Measurements from ENCODE around the gene CCDC60. TPM values are rescaled to one million over a fixed set of nuclear protein-coding genes. Genes with fewer than 3 reads are reported as not detected.

The CCDC60 gene
- total and polyA plus RNA-seq, 2 of the 13 experiments (the other 11 are each of a cell fraction or from before 2014, with no cell fraction given) = not detected

- FAIRE-seq = no peak
- intact Hi-C loops (cut with micrococcal nuclease; ENCODE audit: unreplicated experiment) = no loop called here
Measured at GRCh38 chr12:119314290-119314689, 20.2 kb upstream of the CCDC60 start.

GRCh38 chr12:119319638-119320037 lies 14.9 kb upstream of the CCDC60 start:
- intact Hi-C loops (cut with micrococcal nuclease; ENCODE audit: unreplicated experiment) (no loop called here), in situ Hi-C loops (cut with HindIII; ENCODE audit: extremely low pct_ligation_motif_present, low pct_unique_long_range_greater_than_20kb) (no loop called here)
- no peak overlapping the region for H3K4me2 ChIP-seq (ENCODE audit: low read depth, low read length)
- H3K9me3 ChIP-seq (ENCODE audit: low read length) = no peaks in the 10 kb centered on the region
- H2AFZ ChIP-seq (ENCODE audit: low read length) = no peak overlapping the region
- no peaks in the 10 kb centered on the region for H4K20me1 ChIP-seq (ENCODE audit: insufficient read depth, low read length)
- H3K9ac ChIP-seq (ENCODE audit: insufficient read depth, low read depth, low read length) = no peak overlapping the region
- ChIA-PET CTCF (ENCODE audit: low intra/inter-chr PET ratio, low total read pairs) (no interaction called here), POLR2A (no interaction called here)
- no peak for FAIRE-seq
- H3K36me3 ChIP-seq (replicated peaks in 1 of 2; ENCODE audit: control insufficient read depth in 1 of 2, insufficient read depth in 2 of 2, low read length in 2 of 2) = no peaks in the 10 kb centered on the region
- H3K4me3 ChIP-seq (replicated peaks in 1 of 3; ENCODE audit: insufficient read depth in 1 of 3, low read depth in 2 of 3, low read length in 3 of 3) = no peak overlapping the region
- no TSS peak for BruUV-seq (replicated peaks)
- no peak for ATAC-seq
- H3K4me1 ChIP-seq (ENCODE audit: insufficient read depth, low read length) = no peaks in the 10 kb centered on the region
- no peaks in the 10 kb centered on the region for H3K79me2 ChIP-seq (ENCODE audit: insufficient read depth, low read length)
- no peak for DNase-seq (ENCODE audit: low spot score)
- TF ChIP-seq KLF15 (CRISPR knock-in tag; IDR thresholded peaks at IDR 0.05; ENCODE audit: borderline replicate concordance) (no peak), IKZF4 (CRISPR knock-in tag; IDR thresholded peaks at IDR 0.05; ENCODE audit: borderline replicate concordance, low read depth, not compliant biosample characterization) (no peak), ZNF44 (CRISPR knock-in tag; IDR thresholded peaks at IDR 0.05) (no peak)
- H3K27me3 ChIP-seq (ENCODE audit: control insufficient read depth in 1 of 2, insufficient read depth in 2 of 2, low read length in 2 of 2) = no peaks in the 10 kb centered on the region; a peak in 1 of 5 replicates
- H3K27ac ChIP-seq (ENCODE audit: extremely low read length, insufficient read depth, low read length) = no peak overlapping the region
- 42% methylated on average over 2 of the region's 2 CpGs for WGBS (ENCODE audit: low lambda C conversion rate)

More at GRCh38 chr12:119314290-119314689, 20.2 kb upstream of the CCDC60 start:
- 62% methylated on average over 5 of the region's 5 CpGs for WGBS (ENCODE audit: low lambda C conversion rate)
- BruUV-seq (replicated peaks) = no TSS peak
- H3K9ac ChIP-seq (ENCODE audit: insufficient read depth, low read depth, low read length) = no peak overlapping the region
- in situ Hi-C loops (cut with HindIII; ENCODE audit: extremely low pct_ligation_motif_present, low pct_unique_long_range_greater_than_20kb) = no loop called here
- DNase-seq (ENCODE audit: low spot score) (no peak), ATAC-seq (no peak)
- POLR2A ChIA-PET = no interaction called here
- no peaks in the 10 kb centered on the region for H3K9me3 ChIP-seq (ENCODE audit: low read length)
- TF ChIP-seq KLF13 (CRISPR knock-in tag; IDR thresholded peaks at IDR 0.05) (no peak), SNAPC2 (CRISPR knock-in tag; IDR thresholded peaks at IDR 0.05) (no peak), ZNF501 (CRISPR knock-in tag; IDR thresholded peaks at IDR 0.05) (no peak), ZNF138 (CRISPR knock-in tag; IDR thresholded peaks at IDR 0.05; ENCODE audit: low read depth) (no peak), TARDBP (CRISPR knock-in tag; IDR thresholded peaks at IDR 0.05) (no peak), SMAD1 (CRISPR knock-in tag; IDR thresholded peaks at IDR 0.05; ENCODE audit: borderline replicate concordance, low read depth) (no peak), RBM22 (optimal IDR thresholded peaks at IDR 0.05; ENCODE audit: low read length) (no peak), CBFB (CRISPR knock-in tag; IDR thresholded peaks at IDR 0.05) (no peak), CERS6 (CRISPR knock-in tag; IDR thresholded peaks at IDR 0.05) (no peak), DDIT3 (CRISPR knock-in tag; IDR thresholded peaks at IDR 0.05) (no peak), ZNF331 (CRISPR knock-in tag; IDR thresholded peaks at IDR 0.05) (no peak)
- H3K27ac ChIP-seq (ENCODE audit: extremely low read length, insufficient read depth, low read length) = no peak overlapping the region
- H3K79me2 ChIP-seq (ENCODE audit: insufficient read depth, low read length) = no peaks in the 10 kb centered on the region
- no peaks in the 10 kb centered on the region for H3K36me3 ChIP-seq (replicated peaks in 1 of 2; ENCODE audit: control insufficient read depth in 1 of 2, insufficient read depth in 2 of 2, low read length in 2 of 2)
- no peak overlapping the region for H2AFZ ChIP-seq (ENCODE audit: low read length)
- H4K20me1 ChIP-seq (ENCODE audit: insufficient read depth, low read length) = no peaks in the 10 kb centered on the region
- H3K27me3 ChIP-seq (ENCODE audit: control insufficient read depth in 1 of 2, insufficient read depth in 2 of 2, low read length in 2 of 2) = no peaks in the 10 kb centered on the region
- H3K4me3 ChIP-seq (replicated peaks in 1 of 3; ENCODE audit: insufficient read depth in 1 of 3, low read depth in 2 of 3, low read length in 3 of 3) = no peak overlapping the region
- H3K4me2 ChIP-seq (ENCODE audit: low read depth, low read length) = no peak overlapping the region
- CTCF ChIA-PET (ENCODE audit: low intra/inter-chr PET ratio, low total read pairs) = no interaction called here
- H3K4me1 ChIP-seq (ENCODE audit: insufficient read depth, low read length) = no peaks in the 10 kb centered on the region
